ENCODE measurements around the gene SH3D19.

DNA sequence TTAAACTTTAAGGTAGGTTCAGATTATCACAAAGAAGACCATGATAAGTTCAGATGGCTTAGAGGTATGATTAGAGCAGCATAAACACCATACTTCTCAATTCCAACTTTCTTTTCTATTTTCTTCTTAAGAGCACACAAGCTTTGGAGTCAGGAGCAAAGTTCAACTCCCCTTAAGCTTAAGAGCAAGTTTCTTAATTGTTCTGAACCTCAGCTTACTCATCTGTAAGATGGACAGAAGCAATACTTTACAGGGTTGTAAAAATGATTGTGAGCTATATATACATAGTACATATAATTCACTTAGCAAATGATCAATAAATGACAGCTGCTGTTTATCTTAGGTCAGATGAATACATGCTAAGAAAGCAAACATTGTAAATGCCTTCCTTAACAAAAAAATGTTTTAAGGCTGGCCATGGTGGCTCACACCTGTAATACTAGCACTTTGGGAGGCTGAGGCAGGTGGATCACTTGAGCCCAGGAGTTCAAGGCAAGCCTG is 250.9 kb downstream of the SH3D19 start:
- TF ChIP-seq POLR2AphosphoS5 (IDR thresholded peaks at IDR 0.05; ENCODE audit: low read depth, low read length) (no peak), TAF1 (IDR thresholded peaks at IDR 0.05; ENCODE audit: borderline replicate concordance, insufficient read depth, low read length) (no peak), SIN3A (IDR thresholded peaks at IDR 0.05; ENCODE audit: borderline replicate concordance, insufficient read depth, low read length) (no peak)

All from PFSK-1 (cell line).